Activated T-cell treated with anti-CD3 and anti-CD28 coated beads for 4 hours (primary cell): ENCODE data around the gene SNX21.
"Not testable (repeated sequence)": the region's sequence is repeated elsewhere in the genome, so short reads cannot be mapped to it uniquely, and the experiment has no call there.

Experiments used
- DNase-seq: peaks from one replicate; pipeline ENCODE4 v3.0.0-alpha.2; 2020

Gene SNX21

GRCh38 chr20:45823949-45824835 lies 9.4 kb upstream of the SNX21 start:
- peak; percentile 24 for DNase-seq

GRCh38 chr20:45826381-45827019 lies 7.1 kb upstream of the SNX21 start:
- no peak for DNase-seq

- DNase-seq = no peak
Observed at GRCh38 chr20:45827030-45827652, 6.5 kb upstream of the SNX21 start, which contains the start of gene TNNC2. Gene TNNC2, minus strand, starts transcription at chr20:45827312. Its CDS starts 64 bp downstream, at chr20:45827248.

GRCh38 chr20:45827712-45828111 lies 5.9 kb upstream of the SNX21 start:
- DNase-seq = no peak

- DNase-seq = no peak
Observed at GRCh38 chr20:45828589-45828988, 5.0 kb upstream of the SNX21 start.

- DNase-seq = not testable (repeated sequence)
Observed at GRCh38 chr20:45829673-45830106, 3.9 kb upstream of the SNX21 start.

GRCh38 chr20:45832619-45833018 lies 980 bp upstream of the SNX21 start:
- no peak for DNase-seq

- DNase-seq = peak; percentile 43
Observed at GRCh38 chr20:45833883-45834796, 541 bp downstream of the SNX21 start.

GRCh38 chr20:45834797-45835161 lies 1.2 kb downstream of the SNX21 start:
- DNase-seq = no peak

GRCh38 chr20:45835329-45835765 lies 1.7 kb downstream of the SNX21 start:
- DNase-seq = no peak

- no peak for DNase-seq
Observed at GRCh38 chr20:45835825-45836224, 2.2 kb downstream of the SNX21 start.

- no peak for DNase-seq
Observed at GRCh38 chr20:45836841-45837240, 3.2 kb downstream of the SNX21 start.

GRCh38 chr20:45840700-45841198 lies 7.2 kb downstream of the SNX21 start:
- no peak for DNase-seq

- DNase-seq = no peak
Observed at GRCh38 chr20:45841407-45842129, 8.0 kb downstream of the SNX21 start.

- no peak for DNase-seq
Observed at GRCh38 chr20:45842169-45842812, 8.7 kb downstream of the SNX21 start.

- no peak for DNase-seq
Observed at GRCh38 chr20:45843506-45843905, 9.9 kb downstream of the SNX21 start.

GRCh38 chr20:45845452-45845851 lies 11.9 kb downstream of the SNX21 start:
- no peak for DNase-seq

GRCh38 chr20:45848421-45848820 lies 14.8 kb downstream of the SNX21 start:
- no peak for DNase-seq

GRCh38 chr20:45848969-45849582 lies 15.5 kb downstream of the SNX21 start:
- DNase-seq = no peak

- no peak for DNase-seq
Observed at GRCh38 chr20:45850238-45850637, 16.6 kb downstream of the SNX21 start.

GRCh38 chr20:45850926-45851325 lies 17.3 kb downstream of the SNX21 start:
- no peak for DNase-seq
